OCI-LY1 (cell line): ENCODE data around the gene WAS.

Experiments used
- CTCF ChIP-seq: fragments of 200-600 bp; sonication (generic), shearing (Covaris generic); IDR thresholded peaks from 2 replicates; pipeline ENCODE4 v1.5.1; 2017; ENCODE audit warnings: mild to moderate bottlenecking, antibody characterized with exemption, low read length, moderate library complexity, mixed read lengths
- EZH2 ChIP-seq: fragments of 200-600 bp; sonication (generic), shearing (Covaris generic); IDR thresholded peaks from 2 replicates; pipeline ENCODE4 v1.8.0; 2017; ENCODE audit warnings: borderline replicate concordance, mixed run types, mild to moderate bottlenecking, antibody characterized with exemption, low read length, moderate library complexity, mixed read lengths

- TF ChIP-seq EZH2 (no peak), CTCF (no peak)
These were observed 37.1 kb downstream of the WAS start for GRCh38 chrX:48720577-48721250.
